Activated CD8-positive, alpha-beta memory T cell treated with anti-CD3 and anti-CD28 coated beads, Interleukin-2, amount 50 U/mL, for 4 hours (primary cell): ENCODE measurements around the gene LIX1L.
"Not testable (repeated sequence)": the region's sequence is repeated elsewhere in the genome, so short reads cannot be mapped to it uniquely, and the experiment has no call there.

Experiments
- DNase-seq: peaks from one replicate; pipeline ENCODE4 v3.0.0-alpha.2; 2020

LIX1L gene

DNA sequence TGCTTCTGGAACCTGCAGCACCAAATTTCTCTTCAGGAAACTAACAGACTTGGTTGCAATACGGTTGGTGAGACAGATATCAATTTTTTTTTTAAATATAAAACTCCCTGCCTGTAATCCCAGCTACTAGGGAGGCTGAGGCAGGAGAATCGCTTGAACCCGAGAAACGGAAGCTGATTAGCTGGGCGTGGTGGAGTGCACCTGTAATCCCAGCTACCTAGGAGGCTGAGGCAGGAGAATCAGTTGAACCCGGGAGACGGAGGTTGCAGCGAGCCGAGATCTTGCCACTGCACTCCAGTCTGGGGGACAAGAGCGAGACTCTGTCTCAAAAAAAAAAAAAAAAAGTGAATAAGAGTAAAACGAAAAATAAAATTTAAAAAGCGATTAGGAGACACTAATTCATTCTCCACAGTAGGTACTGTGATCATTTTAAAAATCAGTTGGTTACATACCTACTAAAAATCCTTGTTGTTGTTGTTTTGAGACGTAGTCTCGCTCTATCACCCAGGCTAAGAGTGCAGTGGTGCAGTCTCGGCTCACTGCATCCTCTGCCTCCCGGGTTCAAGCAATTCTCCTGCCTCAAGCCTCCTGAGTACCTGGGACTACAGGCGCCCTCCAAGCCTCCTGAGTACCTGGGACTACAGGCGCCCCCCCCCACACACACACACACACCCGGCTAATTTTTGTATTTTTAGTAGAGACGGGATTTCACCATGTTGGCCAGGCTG lies 29.7 kb downstream of the LIX1L start:
- no peak for DNase-seq

GRCh38 chr1:145927063-145927886 lies 30.5 kb downstream of the LIX1L start, which contains the start of gene RBM8A:
TSS of gene RBM8A (minus strand) at chr1:145927484. CDS start at chr1:145927426, 58 bp downstream.
- peak; percentile 91 for DNase-seq

GRCh38 chr1:145926686-145927062 lies 31.1 kb downstream of the LIX1L start:
- peak; percentile 44 for DNase-seq

DNA sequence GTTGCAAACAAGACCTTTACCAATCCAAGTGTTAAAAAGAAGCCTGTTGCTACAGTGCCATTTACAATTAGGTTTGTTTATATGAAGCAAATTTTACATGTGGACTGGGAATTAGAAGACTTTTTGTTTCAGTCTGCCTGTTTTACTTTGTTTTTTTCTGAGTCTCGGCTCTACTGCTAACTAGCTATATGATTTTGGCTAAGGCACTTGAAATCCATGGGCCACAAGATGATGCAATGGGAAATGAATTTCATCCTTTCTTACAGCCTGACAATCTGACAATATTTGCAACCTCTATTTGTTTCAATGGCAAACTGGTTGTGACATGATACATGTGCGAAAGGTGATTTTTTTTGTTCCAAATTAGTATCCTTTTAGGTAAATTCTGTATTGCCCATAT lies 35.6 kb downstream of the LIX1L start:
- DNase-seq = no peak

DNA sequence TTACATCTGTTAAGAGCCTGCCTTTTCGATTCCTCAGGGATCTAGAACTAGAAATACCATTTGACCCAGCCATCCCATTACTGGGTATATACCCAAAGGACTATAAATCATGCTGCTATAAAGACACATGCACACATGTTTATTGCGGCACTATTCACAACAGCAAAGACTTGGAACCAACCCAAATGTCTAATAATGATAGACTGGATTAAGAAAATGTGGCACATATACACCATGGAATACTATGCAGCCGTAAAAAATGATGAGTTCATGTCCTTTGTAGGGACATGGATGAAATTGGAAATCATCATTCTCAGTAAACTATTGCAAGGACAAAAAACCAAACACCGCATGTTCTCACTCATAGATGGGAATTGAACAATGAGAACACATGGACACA lies 37.5 kb downstream of the LIX1L start:
- DNase-seq = not testable (repeated sequence)

DNA sequence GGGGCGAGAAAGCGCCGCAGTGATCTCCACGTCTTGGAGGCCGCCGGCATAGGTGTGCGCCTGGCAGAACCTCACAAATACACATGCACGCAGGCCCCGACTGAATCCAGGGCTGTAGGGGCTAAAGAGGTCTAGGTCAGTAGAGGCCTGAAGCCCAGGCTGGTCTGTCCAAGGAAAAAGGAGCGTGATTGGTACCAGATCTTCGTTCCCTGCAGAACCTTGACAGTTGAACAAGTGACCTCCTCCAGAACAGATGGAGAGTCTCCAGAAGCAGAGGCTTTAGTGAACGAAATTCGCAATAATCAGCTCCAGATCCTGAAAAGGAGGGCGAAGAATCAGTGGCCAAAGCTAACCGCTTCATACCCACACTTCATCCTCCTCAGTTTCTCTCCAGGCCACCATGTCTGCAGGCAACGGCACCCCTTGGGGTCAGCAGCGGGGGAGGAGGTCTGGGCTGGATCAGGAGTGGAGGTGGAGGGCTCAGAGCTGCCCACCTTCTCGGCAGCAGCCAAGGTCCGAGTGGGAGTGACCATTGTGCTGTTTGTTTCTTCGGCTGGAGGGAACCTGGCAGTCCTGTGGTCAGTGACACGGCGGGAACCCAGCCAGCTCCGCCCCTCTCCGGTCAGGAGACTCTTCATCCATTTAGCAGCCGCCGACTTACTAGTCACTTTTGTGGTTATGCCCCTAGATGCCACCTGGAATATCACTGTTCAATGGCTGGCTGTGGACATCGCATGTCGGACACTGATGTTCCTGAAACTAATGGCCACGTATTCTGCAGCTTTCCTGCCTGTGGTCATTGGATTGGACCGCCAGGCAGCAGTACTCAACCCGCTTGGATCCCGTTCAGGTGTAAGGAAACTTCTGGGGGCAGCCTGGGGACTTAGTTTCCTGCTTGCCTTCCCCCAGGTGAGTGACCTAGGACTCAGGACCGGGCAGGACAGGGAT lies 38.6 kb downstream of the LIX1L start:
- DNase-seq = no peak

- DNase-seq = peak; percentile 91
These were observed 39.4 kb downstream of the LIX1L start, which contains the start of gene PEX11B for GRCh38 chr1:145918144-145918991. TSS of gene PEX11B (minus strand) at chr1:145918717. CDS start at chr1:145918688, 29 bp downstream.

GRCh38 chr1:145917595-145917994 lies 40.2 kb downstream of the LIX1L start:
- no peak for DNase-seq

DNA sequence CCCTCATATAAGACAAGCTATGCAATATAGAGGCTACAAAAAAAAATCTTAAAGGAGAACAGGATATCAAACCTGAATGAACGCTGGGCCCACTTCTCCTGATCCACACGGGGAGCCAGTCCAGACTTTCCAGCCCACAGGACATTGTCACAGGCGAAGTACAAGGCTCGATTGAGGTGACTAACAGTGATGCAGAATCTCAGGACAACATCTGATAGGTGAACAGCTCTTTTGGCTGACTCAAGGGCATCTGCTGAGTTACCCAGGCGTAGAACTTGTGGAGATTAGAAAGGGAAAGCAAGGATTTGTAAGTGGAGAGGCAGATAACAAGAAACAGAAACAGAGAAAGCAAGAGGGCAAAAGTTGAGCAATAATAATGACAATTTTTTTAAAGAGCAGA lies 41.1 kb downstream of the LIX1L start:
- DNase-seq = no peak

DNA sequence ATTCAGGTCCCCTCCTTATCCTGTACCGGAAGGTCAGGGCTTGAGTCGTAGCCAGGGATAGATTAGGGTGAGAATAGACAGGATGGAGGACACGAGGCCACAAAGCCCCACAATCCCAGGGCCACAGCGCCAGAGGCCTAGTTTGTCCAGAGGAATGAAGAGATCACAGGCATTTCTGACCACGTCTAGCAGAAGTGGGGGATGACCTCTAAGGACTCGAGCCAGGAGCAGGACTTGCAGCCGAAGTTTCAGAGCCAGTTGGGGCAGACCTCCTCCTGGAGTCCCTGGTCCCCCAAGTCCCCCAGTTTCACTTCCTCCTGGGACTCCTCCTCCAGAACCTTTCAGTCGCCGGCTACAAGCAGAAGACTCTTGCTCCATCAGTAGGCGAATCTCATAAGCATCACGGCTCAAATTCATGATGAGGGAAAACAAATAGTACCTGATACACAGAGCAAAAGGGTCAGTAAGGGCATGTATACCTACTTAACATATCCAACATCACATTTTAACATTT lies 45.6 kb downstream of the LIX1L start:
- no peak for DNase-seq

DNA sequence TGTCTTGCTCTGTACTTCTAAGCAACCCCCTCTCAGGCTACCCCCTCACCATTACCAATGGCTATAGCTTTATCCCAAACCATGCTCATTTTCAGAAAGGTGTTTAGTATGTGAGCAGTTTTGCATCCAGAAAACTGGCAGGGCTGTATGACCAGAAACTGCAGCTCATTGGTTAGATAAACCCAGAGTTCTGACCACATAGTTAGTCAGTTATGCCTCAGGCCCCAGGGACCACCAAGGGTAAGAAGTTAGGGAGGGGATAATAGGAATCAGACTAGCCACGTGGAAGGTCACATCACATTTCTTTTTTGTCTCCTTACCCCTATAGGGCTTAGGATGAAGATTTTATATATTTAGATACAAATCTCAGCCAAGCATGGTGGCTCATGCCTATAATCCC lies 49.2 kb downstream of the LIX1L start:
- no peak for DNase-seq

DNA sequence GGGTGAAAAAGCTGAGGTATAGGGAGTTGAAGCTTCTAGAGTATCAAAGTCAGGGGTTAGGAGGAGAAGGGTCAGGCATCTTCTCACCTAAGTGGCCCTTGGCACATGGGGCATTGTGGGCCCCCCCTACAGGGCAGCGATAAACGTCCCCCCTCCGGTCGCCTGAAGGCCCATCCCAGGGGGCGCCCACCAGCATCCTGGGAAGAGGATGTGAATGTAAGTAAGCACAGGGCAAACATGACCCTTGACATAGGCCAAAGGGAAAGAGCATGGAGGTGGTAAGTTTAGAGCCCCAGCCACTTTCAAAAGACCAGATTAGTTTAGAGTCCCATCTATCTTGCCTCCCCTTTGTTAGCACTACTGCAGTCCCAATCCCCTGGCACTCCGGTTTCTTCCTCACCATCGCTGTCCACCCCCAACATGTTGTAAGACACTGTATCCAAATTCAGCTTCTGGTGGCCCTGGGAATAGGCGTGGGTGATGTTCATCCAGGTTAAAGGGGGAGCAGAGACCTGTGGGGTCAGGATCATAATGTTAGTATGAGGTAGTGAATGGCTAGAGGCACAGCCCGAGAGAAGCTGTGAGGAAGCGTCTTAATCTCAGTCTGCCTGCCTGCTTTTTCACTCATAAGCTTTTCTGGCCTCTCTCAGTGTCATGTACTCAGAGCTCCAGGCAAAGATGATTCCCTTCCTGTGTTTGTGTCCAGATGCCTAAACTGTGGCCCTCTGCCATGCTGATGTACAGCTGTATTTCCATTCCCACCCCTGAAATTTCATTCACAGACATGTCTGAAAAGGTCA lies 50.7 kb downstream of the LIX1L start:
- no peak for DNase-seq

GRCh38 chr1:145901312-145902021 lies 56.4 kb downstream of the LIX1L start:
- DNase-seq = no peak

DNA sequence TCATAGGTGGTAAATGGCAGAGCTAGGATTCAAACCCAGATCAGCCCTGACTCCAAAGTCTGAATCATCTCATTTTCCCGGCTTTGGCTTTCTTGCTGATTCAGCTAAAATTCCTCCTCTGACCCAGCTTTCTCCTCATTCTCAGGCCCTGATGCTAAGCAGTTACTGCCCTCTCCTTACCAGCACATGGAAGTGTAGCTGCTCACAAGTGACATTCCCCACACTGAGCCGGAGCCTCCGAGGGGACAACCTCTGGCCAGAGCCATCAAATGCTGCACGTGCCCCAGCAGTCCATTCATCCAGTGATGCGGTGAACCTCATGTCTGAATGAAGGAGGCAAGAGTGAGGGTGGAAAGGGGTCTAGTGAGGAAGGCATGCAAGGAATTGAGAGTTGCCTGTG lies 59.1 kb downstream of the LIX1L start:
- no peak for DNase-seq

GRCh38 chr1:145897969-145898368 lies 59.8 kb downstream of the LIX1L start:
- DNase-seq = no peak

DNA sequence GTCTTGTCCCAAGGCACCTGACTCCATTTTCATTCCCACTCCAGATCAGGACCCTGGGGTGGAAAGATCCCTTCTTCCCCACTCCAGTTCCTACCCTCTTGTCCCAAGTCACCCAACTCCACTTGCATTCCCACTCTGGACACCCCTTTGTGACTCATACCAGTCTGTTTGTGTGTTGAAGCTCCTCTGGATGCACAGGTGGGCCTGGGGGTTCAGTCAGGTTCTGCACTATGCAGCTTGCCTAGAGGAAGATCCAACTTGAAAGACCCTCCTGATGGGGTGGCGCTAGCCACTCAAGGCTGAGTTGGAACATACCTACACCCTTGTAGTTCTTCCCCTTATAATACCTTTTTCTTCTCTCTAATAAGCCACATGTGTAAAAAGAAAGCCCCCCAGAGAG lies 62.3 kb downstream of the LIX1L start:
- no peak for DNase-seq

DNA sequence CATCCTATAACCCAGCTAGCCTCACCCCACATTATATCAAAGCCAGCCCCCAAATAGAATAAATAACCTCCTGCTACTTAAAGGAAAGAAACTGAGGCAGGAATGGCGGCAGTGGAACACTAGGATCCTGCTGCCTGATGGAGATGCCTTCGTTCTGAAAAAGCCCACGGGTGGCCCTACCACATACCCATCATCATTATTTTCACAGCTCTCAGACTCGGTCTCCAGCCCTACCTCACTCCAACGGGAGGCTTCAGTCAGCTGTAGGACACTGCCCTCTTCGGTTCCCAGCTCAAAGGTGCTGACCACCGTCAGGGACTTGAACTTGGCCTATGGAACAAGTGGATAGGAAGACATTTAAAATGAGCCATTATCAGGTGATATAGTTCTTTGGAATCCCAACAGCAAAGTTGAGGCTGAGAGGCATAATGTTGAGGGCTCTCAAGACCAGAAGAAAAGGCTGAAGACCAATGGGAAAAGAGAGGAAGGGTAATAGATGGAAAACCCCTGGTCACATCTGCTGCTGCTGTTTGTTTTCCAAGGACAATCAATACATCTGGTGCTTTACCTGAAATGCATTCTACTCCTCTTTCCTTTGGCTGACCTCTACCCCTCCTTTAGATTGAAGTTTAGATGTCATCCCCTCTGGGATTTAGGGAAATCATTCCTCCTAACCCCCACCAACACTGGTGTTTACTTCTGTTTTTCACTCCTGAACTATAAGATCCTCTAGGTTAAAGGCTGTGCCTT lies 64.3 kb downstream of the LIX1L start:
- no peak for DNase-seq

- no peak for DNase-seq
These were observed 65.2 kb downstream of the LIX1L start for GRCh38 chr1:145892486-145893087.
